DMS153 treated with DMSO at 0.1 percent for 48 hours (cell line): ENCODE results near the gene TCERG1L.

Experiments used
- DNase-seq: peaks from one replicate; lab custom pipeline; 2025; ENCODE audit not compliant: unreplicated experiment; lab: John Stamatoyannopoulos, UW

TCERG1L gene

GRCh38 chr10:131210181-131210580, 101.3 kb downstream of the TCERG1L start:
- no peak for DNase-seq

DNA sequence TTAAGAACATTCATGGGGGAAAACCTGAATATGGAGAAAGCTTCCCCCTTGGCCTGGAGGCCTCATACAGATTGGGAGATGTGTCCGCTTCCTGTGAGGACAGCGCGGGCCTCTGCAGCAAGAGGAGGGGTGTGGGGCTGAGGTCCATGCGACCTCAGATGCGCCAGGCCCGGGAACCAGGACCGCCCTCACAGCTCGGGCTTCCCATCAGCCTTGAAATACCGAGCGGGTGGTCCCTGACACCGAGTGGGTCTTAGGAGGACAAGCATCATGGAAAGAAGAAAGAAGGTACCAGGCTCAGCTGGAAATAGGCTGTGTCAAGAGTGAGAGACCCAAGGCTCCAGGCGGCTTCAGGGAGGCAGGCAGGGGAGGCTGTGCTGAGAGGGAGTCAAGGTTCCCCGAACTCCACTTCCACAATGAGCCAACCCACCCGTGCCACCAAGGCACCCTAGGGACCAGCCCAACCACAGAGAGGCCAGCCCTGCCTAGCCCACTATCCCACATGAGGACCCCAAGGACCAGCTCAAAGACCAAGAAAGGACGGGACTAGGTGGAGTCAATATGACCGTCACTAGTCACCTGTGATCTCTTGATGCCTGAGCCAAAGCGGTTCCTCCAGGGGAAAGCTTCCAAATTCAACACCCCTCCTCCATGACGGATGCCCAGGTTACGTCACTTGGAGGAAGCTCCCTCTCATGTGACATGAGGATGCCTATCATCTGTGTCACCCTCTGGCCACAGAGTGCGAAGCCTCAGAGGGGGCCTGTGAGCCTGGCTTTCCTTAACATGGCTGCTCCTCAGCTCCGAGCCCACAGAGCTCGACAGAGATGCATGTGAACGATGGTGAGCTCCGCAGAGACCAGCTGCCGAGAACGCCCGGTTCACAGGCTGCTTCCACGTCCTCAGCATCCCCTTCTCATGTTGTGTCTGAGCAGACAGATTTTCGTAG, 103.7 kb downstream of the TCERG1L start:
- DNase-seq: no peak

GRCh38 chr10:131207176-131207575, 104.3 kb downstream of the TCERG1L start:
- DNase-seq: no peak

DNA sequence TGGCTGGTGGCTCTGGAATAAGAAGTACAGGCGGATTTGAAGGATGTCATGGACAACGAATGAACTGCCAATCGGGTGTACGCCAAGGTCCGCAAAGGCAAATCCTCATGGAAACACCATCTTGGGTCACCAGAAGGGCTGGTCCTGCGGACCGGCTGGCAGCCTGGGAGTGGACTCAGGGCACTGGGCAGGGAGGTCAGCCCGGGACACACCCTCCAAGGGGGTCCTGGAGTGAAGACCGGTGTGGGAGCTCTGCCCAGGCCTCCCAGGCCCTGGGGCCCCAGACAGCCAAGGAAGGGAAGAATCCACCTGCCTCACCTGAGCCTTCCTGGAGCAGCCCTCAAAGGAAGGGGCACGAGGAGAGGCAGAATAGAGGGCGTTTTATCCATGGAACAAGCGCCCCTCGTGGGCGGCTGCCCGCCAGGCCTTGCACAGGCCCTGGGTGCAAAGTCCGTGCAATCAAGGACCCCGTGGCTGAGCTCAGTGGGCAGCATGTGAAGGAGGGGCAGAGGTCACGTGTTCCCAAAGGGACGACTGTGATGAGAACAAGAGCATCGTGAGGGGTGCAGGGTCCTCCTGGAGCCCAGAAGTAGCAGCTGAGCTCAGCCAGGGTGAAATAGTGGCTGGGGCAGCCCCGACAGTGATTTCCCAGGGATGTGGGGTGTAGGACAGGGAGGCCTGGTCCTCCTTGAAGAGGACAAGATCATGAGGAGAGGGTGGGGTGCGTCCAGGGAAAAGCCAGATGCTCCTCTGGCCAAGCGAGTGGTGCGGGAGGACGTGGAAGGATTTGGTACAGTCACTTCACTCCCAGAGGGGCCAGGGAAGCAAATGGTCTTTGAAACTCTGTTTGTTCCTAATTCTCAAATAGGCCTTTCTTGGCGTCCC, 105.2 kb downstream of the TCERG1L start:
- no peak for DNase-seq

DNA sequence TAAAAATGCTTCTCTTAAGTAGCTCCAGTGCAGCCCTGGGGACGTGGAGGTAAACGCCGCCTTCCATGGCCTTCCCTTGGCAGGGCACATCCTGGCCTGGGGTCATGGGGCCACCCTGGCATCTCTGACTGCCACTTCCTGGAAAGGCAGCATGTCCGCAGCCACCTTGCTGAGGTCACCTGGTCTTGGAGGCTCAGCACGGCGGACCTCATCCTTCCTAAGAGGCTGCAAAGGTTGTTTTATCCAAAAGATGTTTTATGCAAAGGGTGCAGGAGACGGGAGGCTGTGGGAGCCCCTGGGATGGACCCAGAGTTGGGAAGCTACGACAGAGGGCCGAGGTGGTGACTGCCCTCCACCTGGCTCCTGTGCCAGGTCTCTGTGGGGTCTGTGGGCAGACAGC, 106.0 kb downstream of the TCERG1L start:
- DNase-seq: no peak

DNA sequence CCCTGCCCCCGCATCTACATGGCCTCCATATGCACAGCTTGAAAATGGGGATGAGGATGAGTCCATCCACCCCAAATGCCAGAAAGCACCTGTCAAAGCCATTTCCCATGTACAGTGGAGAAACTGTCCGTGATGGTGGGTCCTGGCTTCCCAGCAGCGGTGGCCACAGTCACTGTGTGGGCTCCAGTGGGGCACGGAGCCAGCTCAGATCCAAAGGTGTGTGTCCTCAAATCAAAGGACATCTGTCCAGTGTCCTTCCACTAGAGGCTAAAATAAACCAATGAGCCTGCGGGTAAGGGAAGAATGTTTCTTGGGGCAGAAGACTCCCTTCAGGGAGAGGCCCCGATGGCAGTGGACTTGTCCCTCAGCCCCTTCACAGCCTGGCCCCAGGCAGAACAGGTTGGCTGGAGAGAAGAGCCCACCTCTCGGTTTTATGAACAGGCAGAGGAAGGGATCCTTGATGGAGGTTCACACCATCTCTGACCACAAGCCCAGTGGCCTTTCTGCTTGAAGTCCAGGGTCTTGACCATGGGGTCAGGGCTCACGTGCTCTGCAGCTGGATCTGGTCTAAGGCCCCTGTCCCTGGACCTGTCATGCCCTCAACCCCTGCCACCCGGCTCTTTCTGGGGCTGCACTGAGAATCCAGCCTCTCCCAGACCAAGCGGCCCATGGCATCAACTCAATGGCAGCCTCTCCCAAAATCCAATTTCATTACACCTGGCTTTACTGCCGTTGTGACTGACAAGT, 106.9 kb downstream of the TCERG1L start:
- no peak for DNase-seq

GRCh38 chr10:131203456-131204357, 107.8 kb downstream of the TCERG1L start:
- no peak for DNase-seq

DNA sequence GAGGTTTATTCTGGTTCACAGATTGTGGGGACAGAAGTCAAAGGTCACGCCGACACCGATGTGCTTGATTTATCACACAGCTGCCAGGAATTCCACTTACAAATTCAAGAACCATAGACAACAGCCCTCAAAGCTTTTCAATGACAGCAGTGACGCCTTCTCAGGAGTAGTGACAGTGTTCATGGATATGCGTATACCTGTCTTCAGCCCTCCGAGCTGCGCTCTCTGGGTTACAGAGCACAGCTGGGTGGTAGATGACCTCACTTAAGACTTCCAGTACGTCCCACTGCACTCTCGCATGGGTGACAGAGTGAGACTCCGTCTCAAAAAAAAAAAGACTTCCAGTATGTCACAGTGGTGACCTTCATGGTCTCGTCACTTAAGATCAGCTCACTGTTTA, 108.5 kb downstream of the TCERG1L start:
- no peak for DNase-seq

- no peak for DNase-seq
Measured at GRCh38 chr10:131201741-131202515, 109.6 kb downstream of the TCERG1L start.

DNA sequence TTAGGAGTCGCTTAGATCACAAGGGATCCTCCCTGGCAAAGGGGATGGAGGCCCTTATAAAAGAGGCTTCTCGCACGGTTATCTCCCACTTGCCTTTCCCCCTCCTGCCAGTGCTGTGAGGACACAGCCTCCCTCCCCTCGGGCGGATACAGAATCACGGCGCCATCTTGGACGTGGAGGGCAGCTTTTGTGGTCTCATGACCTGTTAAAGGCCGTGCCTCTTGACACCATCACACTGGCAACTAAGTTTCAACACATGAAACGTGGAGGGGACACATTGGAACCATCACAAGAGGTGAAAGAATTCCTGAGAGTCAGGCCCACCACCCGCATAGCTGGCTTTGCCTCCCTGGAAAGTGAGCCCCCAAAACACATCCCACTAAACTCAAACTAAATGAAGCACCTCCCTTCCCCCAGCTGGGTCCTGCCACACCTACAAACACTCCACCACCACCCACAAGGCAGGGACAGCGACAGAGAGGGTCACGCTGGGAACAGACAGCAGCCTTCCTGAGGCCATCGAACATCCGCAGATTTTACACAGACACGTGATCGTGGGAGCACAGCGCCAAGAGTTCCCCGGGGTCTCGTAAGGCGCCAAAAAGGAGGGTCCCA, 110.6 kb downstream of the TCERG1L start:
- DNase-seq: no peak

GRCh38 chr10:131199646-131200045, 111.9 kb downstream of the TCERG1L start:
- no peak for DNase-seq

DNA sequence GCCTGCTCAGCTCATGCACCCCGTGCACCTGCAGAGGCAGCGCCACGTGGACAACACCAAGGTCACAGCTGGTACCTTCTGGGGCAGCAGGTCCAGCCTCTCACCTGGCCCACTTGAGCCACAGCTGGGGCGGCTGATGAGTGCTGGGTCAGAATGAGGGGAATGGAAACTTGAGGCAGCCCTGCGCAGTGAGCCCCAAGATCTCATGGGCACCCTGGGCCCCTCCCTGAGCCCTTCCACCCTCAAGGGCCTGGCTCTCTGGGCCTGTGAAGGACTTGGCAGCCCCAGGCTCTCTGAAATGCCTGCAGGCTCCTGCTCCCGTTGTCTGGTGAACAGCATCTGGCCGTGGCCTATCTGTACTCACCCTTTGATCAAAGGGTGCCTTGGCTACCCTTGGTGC, 112.7 kb downstream of the TCERG1L start:
- DNase-seq: no peak

- DNase-seq: no peak
Measured at GRCh38 chr10:131198401-131198800, 113.1 kb downstream of the TCERG1L start.

GRCh38 chr10:131196176-131196885, 115.2 kb downstream of the TCERG1L start:
- DNase-seq: no peak

DNA sequence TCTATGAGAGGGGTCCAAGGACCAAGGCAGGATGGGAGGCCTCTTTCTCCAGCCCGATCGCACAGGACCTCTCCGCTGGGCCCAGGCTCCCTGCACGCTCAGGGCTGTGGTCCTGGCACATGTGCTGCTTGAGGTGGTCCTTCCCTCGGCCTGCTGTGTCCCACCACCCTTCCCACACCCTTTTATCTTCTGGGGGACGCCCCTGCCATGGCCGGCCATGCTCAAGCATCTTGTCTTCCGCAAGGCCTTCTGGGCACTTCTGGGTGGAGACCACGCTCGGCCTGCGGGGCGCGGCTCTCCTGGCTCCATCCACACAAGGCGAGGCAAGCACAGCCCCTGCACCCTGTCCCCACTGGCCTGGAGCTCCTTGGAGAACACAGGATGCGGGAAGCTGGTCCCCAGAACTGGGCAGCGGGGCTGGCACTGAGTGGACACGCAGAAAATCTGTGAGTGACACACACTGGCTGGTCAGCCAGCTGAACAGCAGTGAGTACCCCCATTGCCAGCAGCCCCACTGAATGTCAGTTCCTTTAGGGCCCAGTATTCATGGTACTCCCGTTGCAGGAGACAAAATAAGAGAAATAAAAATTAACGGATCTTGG, 115.9 kb downstream of the TCERG1L start:
- no peak for DNase-seq

DNA sequence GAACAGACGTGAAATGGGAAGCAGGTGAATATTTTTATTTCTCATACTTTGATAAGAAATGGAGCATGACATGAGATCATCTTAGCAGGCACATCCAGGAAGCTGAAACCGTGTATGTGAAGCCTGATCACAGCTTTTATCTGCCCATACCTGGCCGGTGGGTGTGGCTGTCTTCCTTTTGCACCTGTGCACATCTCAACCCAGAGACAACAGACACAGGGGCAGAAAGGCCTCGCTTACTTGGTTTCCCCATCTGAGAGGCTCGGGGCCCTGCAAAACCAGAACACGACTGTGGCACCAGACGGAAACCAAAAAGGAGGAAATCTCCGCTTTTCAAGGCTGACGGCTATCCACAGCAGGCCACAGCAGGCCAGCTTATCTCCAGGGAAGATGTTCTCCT, 116.4 kb downstream of the TCERG1L start:
- no peak for DNase-seq

DNA sequence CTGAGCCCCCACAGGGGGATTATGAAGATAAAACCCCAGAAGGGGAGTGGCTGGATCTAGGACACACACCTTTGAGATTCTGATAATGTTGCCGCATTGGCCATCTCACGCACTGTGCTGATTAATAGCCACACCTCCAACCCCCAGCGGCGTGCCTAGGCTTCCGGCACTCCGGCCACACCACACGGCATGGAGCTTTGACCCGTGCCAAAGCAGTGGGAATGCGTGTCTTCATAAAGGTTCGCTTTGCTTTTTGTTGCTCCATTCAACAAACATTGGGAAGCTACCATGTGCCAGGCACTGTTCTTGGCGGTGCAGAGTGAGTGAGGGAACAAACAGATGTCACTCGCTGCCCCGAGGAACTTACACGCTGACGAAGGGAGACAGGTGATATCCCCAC, 117.6 kb downstream of the TCERG1L start:
- no peak for DNase-seq

GRCh38 chr10:131188494-131188893, 123.0 kb downstream of the TCERG1L start:
- no peak for DNase-seq
